ENCODE data around the gene TREM1. TPM values are rescaled to one million over a fixed set of nuclear protein-coding genes. Genes with fewer than 3 reads are reported as not detected.

TREM1 gene
- total RNA-seq, 1 donor from 2014 or later, result 0.20 TPM

DNA sequence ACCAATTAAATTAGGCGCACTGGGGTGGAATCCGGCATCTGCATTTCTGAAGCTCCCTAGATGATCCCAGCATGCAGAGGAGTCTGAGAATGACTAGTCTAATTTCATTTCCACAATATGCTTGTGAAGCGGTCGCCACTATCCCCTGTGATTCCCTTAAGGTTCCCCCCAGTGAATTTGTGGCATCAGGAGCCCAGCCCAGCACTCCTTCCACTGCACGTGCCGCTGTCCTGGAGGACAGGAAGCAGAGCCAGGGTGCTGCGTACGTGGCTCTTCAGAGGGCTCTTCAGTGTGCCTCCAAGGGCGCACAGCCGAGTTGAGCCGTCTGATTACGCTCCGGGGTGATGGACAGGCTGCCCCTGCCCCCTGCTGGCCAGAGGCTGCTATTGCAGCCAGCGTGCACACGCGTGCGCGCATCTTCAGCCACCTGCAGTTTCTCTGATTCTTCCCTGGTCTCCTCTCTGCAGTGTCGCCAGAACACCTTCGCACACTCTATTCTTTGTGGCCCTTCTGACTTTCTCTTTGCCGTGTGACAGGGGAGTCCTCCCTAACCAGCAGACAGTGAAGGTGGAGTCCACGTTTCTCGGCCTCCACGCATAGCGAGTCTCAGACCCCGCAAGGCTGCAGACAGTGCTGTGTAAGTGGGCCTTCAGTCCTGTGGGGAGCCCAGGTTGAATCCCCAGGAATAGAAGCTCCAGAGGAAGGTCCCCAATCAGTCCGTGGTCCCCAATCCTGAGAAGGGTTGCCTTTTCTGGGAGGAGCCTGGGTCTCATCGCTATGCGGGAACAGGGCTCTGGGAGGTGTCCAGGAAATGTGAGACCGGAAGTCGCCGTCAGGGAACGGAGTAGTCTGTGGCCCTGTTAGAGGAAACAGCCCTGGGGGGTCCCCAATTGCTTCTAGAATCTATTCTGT is 32.4 kb upstream of the TREM1 start:
- Histone ChIP-seq H3K4me1 (ENCODE audit: insufficient read depth, low read length) (peaks cover 8% of the 10 kb centered on the region), H2AFZ (ENCODE audit: low read depth, low read length) (peak overlapping the region; percentile 91), H3K79me2 (ENCODE audit: insufficient read depth, low read length) (no peaks in the 10 kb centered on the region), H3K27me3 (ENCODE audit: insufficient read depth, low read length) (peaks cover 31% of the 10 kb centered on the region), H3K36me3 (ENCODE audit: insufficient read depth, low read length) (no peaks in the 10 kb centered on the region), H3K9me3 (ENCODE audit: insufficient read depth, low read depth, low read length) (no peaks in the 10 kb centered on the region), H3K4me2 (ENCODE audit: low read length) (peak overlapping the region; percentile 83), H3K9ac (ENCODE audit: low read length) (peak overlapping the region; percentile 28), H3K27ac (ENCODE audit: low read depth, low read length) (no peak overlapping the region), H4K20me1 (ENCODE audit: insufficient read depth, low read length) (no peaks in the 10 kb centered on the region), H3K4me3 (ENCODE audit: insufficient read depth, low read depth, low read length) (peak overlapping the region; percentile 49)
- H3K4me1 Mint-ChIP-seq (ENCODE audit: low read depth, unreplicated experiment), result peaks cover 4% of the 10 kb centered on the region
- peaks cover 2% of the 10 kb centered on the region for H3K36me3 Mint-ChIP-seq (ENCODE audit: low read depth, unreplicated experiment)
- peak; percentile 45 for DNase-seq (ENCODE audit: low read depth)
- peaks cover 18% of the 10 kb centered on the region for H3K27me3 Mint-ChIP-seq (ENCODE audit: low read depth, unreplicated experiment)
- no peak overlapping the region for H3K27ac Mint-ChIP-seq (ENCODE audit: unreplicated experiment)
- no peaks in the 10 kb centered on the region for H3K9me3 Mint-ChIP-seq (ENCODE audit: unreplicated experiment)
- TF ChIP-seq, protein P1, sequence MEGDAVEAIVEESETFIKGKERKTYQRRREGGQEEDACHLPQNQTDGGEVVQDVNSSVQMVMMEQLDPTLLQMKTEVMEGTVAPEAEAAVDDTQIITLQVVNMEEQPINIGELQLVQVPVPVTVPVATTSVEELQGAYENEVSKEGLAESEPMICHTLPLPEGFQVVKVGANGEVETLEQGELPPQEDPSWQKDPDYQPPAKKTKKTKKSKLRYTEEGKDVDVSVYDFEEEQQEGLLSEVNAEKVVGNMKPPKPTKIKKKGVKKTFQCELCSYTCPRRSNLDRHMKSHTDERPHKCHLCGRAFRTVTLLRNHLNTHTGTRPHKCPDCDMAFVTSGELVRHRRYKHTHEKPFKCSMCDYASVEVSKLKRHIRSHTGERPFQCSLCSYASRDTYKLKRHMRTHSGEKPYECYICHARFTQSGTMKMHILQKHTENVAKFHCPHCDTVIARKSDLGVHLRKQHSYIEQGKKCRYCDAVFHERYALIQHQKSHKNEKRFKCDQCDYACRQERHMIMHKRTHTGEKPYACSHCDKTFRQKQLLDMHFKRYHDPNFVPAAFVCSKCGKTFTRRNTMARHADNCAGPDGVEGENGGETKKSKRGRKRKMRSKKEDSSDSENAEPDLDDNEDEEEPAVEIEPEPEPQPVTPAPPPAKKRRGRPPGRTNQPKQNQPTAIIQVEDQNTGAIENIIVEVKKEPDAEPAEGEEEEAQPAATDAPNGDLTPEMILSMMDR (IDR thresholded peaks at IDR 0.05; ENCODE audit: insufficient read depth, low read depth, low read length), result peak; percentile 97
- TF ChIP-seq EZH2 (IDR thresholded peaks at IDR 0.05; ENCODE audit: insufficient read depth, low read length), result no peak
- FAIRE-seq, result no peak
- peak overlapping the region; percentile 72 for H3K4me3 Mint-ChIP-seq (ENCODE audit: unreplicated experiment)

DNA sequence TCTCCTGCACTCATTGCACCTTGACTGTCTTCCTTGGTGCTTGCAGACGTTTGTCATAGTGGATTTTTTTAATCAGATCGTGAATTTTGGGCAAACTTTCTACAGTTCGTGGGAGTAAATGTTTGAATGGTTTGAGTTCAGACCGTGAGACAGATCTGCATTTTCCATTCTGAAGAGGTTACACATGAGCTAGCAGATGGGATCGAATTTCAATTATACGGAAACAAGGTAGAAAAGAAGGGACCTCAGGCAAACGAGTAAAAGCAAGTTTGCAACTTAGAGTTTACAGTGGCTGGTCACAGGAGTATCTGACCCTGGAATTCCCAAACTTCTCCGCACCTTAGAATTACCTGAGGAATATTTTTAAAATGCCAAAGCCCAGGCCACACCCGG is 31.8 kb upstream of the TREM1 start:
- FAIRE-seq (no peak), DNase-seq (ENCODE audit: low read depth) (no peak)
- peak overlapping the region; percentile 83 for H3K4me2 ChIP-seq (ENCODE audit: low read length)
- no peaks in the 10 kb centered on the region for H3K36me3 ChIP-seq (ENCODE audit: insufficient read depth, low read length)
- H3K4me1 Mint-ChIP-seq (ENCODE audit: low read depth, unreplicated experiment), result peaks cover 4% of the 10 kb centered on the region
- TF ChIP-seq, protein P1 (IDR thresholded peaks at IDR 0.05; ENCODE audit: insufficient read depth, low read depth, low read length), result no peak
- TF ChIP-seq EZH2 (IDR thresholded peaks at IDR 0.05; ENCODE audit: insufficient read depth, low read length), result no peak
- H3K27ac ChIP-seq (ENCODE audit: low read depth, low read length), result no peak overlapping the region
- no peak overlapping the region for H3K4me3 ChIP-seq (ENCODE audit: insufficient read depth, low read depth, low read length)
- no peak overlapping the region for H3K9ac ChIP-seq (ENCODE audit: low read length)
- H3K9me3 ChIP-seq (ENCODE audit: insufficient read depth, low read depth, low read length), result no peaks in the 10 kb centered on the region
- no peaks in the 10 kb centered on the region for H3K79me2 ChIP-seq (ENCODE audit: insufficient read depth, low read length)
- H3K36me3 Mint-ChIP-seq (ENCODE audit: low read depth, unreplicated experiment), result peaks cover 2% of the 10 kb centered on the region
- no peaks in the 10 kb centered on the region for H3K9me3 Mint-ChIP-seq (ENCODE audit: unreplicated experiment)
- H2AFZ ChIP-seq (ENCODE audit: low read depth, low read length), result no peak overlapping the region
- H3K4me1 ChIP-seq (ENCODE audit: insufficient read depth, low read length), result peaks cover 8% of the 10 kb centered on the region
- no peak overlapping the region for H3K27ac Mint-ChIP-seq (ENCODE audit: unreplicated experiment)
- H3K4me3 Mint-ChIP-seq (ENCODE audit: unreplicated experiment), result no peak overlapping the region
- H4K20me1 ChIP-seq (ENCODE audit: insufficient read depth, low read length), result no peaks in the 10 kb centered on the region
- peaks cover 36% of the 10 kb centered on the region for H3K27me3 ChIP-seq (ENCODE audit: insufficient read depth, low read length)
- peaks cover 19% of the 10 kb centered on the region for H3K27me3 Mint-ChIP-seq (ENCODE audit: low read depth, unreplicated experiment)

Measured in astrocyte (in vitro differentiated cells and primary cell).